GM12878 (cell line): ENCODE measurements around the gene BNIPL. TPM values are rescaled to one million over a fixed set of nuclear protein-coding genes. Genes with fewer than 3 reads are reported as not detected.

ENCODE experiments used
- ATF3 ChIP-seq: IDR thresholded peaks from 2 replicates; pipeline ENCODE4 v1.6.1; 2011; ENCODE audit warnings: low read depth, mild to moderate bottlenecking, low read length, moderate library complexity, borderline replicate concordance; ENCODE audit errors: extremely low read depth
- LARP7 ChIP-seq: fragments of 450-650 bp; IDR thresholded peaks from 2 replicates; pipeline ENCODE4 v1.6.1; 2017; ENCODE audit warnings: mild to moderate bottlenecking
- POLR2A ChIP-seq: IDR thresholded peaks from 2 replicates; pipeline ENCODE4 v1.6.1; 2011; ENCODE audit warnings: low read depth, mild to moderate bottlenecking, low read length
- RUNX3 ChIP-seq: IDR thresholded peaks from 2 replicates; pipeline ENCODE4 v1.6.1; 2012; ENCODE audit warnings: low read length, inconsistent platforms
- SIX5 ChIP-seq: IDR thresholded peaks from 2 replicates; pipeline ENCODE4 v1.6.1; 2011; ENCODE audit warnings: mild to moderate bottlenecking, low read depth, low read length, moderate library complexity; ENCODE audit not compliant: severe bottlenecking
- SMARCA5 ChIP-seq: fragments of 450-650 bp; IDR thresholded peaks from 2 replicates; pipeline ENCODE4 v1.6.1; 2017; ENCODE audit warnings: mild to moderate bottlenecking
- TCF12 ChIP-seq: IDR thresholded peaks from 2 replicates; pipeline ENCODE4 v1.6.1; 2011; ENCODE audit warnings: low read depth, mild to moderate bottlenecking, low read length
- WRNIP1 ChIP-seq: IDR thresholded peaks from 2 replicates; pipeline ENCODE4 v1.6.1; 2011; ENCODE audit warnings: low read depth, low read length, improper control_type of control experiment, borderline replicate concordance
- ZBTB4 ChIP-seq: fragments of 450-650 bp; formaldehyde crosslinking; IDR thresholded peaks from 2 replicates; pipeline ENCODE4 v1.4.0; 2022; ENCODE audit warnings: mild to moderate bottlenecking, moderate library complexity
- ZBTB40 ChIP-seq: fragments of 450-650 bp; IDR thresholded peaks from 2 replicates; pipeline ENCODE4 v1.6.1; 2016; ENCODE audit warnings: mild to moderate bottlenecking, moderate library complexity, borderline replicate concordance
- ZNF207 ChIP-seq: fragments of 450-650 bp; IDR thresholded peaks from 2 replicates; pipeline ENCODE4 v1.6.1; 2014; ENCODE audit warnings: antibody characterized with exemption, mild to moderate bottlenecking, borderline replicate concordance
- ZNF592 ChIP-seq: fragments of 450-650 bp; IDR thresholded peaks from 2 replicates; pipeline ENCODE4 v1.6.1; 2017; ENCODE audit warnings: mild to moderate bottlenecking, moderate library complexity
- ZNF622 ChIP-seq: fragments of 450-650 bp; IDR thresholded peaks from 2 replicates; pipeline ENCODE4 v1.6.1; 2017; ENCODE audit warnings: mild to moderate bottlenecking, inconsistent platforms
- polyA plus RNA-seq, 11 experiments: library from polyadenylated mRNA; depleted of rRNA in 4 of 11; unstranded in 6 of 11; stranded (reverse) in 5 of 11; fragments of >200 nt; fragmentation: Nextera tagmentation in 4 of 11; fragmentation: Illumina TruSeq in 1 of 11; extraction: Ambion mirVana in 4 of 11; extraction: Trizol in 1 of 11; gene quantifications; 1 replicate in 1 of 11; 2 replicates in 10 of 11; pipeline versions ENCODE4 v1.2.1 to v1.2.3, GENCODE V29; 2011 to 2016; ENCODE audit warnings: inconsistent platforms in 2 of 11, missing spikeins in 2 of 11, low read depth in 1 of 11
- total RNA-seq, 4 experiments: library from RNA; depleted of rRNA in 3 of 4; stranded (reverse); fragments of >200 nt in 3 of 4; fragmentation: Illumina TruSeq in 1 of 4; extraction: Trizol in 1 of 4; gene quantifications; 2 replicates each; pipeline versions ENCODE4 v1.2.1 to v1.2.3, GENCODE V29; 2013 to 2021
- TF ChIP-seq, protein P1 (sequence below): IDR thresholded peaks from 2 replicates; pipeline ENCODE4 v1.6.1; 2012; ENCODE audit warnings: low read depth, low read length, improper control_type of control experiment
- TF ChIP-seq, protein P2 (sequence below): fragments of 150-350 bp; IDR thresholded peaks from 2 replicates; pipeline ENCODE4 v1.6.1; 2014; ENCODE audit warnings: mild to moderate bottlenecking, low read depth, low read length

BNIPL gene
- total and polyA plus RNA-seq, 10 of the 15 experiments (the other 5 are each of a cell fraction or from before 2014, with no cell fraction given) = 0.05 to 1.1 (median 0.17) TPM

DNA sequence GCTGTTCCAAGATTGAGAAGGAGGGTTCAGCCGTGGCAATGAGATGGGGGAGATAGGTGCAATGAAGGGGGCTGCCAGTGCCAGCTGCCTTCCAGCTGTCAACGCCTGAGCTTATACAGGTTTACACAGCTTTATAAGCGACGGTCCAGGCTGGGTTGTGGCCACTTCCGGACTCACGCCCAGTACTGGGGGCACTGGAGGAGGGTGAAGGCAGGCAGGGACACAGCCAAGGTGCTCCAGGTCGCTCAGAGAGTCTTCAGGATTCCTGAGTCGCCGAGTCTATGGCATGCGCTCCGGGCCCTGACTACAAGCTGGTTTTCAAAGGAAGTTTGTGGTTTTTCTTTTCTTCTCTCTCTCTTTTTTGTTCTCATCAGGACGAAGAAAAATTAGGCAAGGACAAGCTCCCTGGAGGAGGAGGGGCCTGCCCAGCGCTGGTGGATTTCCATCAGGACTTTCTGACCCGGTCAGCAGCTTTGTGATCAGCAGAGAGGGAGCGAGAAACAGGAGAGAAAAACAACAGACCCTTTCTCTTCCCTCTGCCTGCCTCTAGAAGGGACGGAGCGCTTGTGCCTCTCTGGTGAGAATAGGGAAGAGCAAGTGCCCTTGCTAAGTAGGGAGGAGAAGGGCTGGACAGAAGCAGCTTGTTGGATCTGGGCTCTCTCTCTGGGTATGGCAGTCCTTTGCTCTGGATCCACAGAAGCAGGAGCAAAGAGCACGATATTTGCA, 29.9 kb upstream of the BNIPL start, which contains the start of gene MINDY1 (continued):
- peak; percentile 24; the same call in 1 of the 2 replicates for TF ChIP-seq ZBTB40
- no peak for TF ChIP-seq ATF3
- TF ChIP-seq ZNF592 = no peak
- 0 out of 2 replicates have a peak, but pooled peaks have one; percentile 61 for TF ChIP-seq ZNF207
- no peak for TF ChIP-seq ZNF622
- peak; percentile 76 for TF ChIP-seq RUNX3
- no peak for TF ChIP-seq WRNIP1
- TF ChIP-seq ZBTB4 (CRISPR knock-in tag) = no peak
- TF ChIP-seq, protein P1, sequence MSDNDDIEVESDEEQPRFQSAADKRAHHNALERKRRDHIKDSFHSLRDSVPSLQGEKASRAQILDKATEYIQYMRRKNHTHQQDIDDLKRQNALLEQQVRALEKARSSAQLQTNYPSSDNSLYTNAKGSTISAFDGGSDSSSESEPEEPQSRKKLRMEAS = no peak
- TF ChIP-seq LARP7 = no peak
- peak; percentile 60 for TF ChIP-seq POLR2A
- 0 out of 2 replicates have a peak, but pooled peaks have one; percentile 26 for TF ChIP-seq TCF12
- TF ChIP-seq SIX5 = no peak
- TF ChIP-seq, protein P2, sequence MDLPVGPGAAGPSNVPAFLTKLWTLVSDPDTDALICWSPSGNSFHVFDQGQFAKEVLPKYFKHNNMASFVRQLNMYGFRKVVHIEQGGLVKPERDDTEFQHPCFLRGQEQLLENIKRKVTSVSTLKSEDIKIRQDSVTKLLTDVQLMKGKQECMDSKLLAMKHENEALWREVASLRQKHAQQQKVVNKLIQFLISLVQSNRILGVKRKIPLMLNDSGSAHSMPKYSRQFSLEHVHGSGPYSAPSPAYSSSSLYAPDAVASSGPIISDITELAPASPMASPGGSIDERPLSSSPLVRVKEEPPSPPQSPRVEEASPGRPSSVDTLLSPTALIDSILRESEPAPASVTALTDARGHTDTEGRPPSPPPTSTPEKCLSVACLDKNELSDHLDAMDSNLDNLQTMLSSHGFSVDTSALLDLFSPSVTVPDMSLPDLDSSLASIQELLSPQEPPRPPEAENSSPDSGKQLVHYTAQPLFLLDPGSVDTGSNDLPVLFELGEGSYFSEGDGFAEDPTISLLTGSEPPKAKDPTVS = no peak
- no peak for TF ChIP-seq SMARCA5
